AG04450 (cell line): ENCODE results near the gene LRP1B. TPM values are rescaled to one million over a fixed set of nuclear protein-coding genes. Genes with fewer than 3 reads are reported as not detected.

Experiments used
- CTCF ChIA-PET: fragments of 300-600, 350-600 bp; formaldehyde crosslinking; extraction: SDS; loops from one replicate; lab custom pipeline; 2022; ENCODE audit warnings: antibody characterized with exemption, inconsistent platforms; lab: Charles Lee
- POLR2A ChIA-PET: fragments of 350-600 bp; formaldehyde crosslinking; extraction: SDS; loops from one replicate; lab custom pipeline; 2021; ENCODE audit warnings: antibody characterized with exemption, inconsistent platforms; lab: Yijun Ruan, JAX
- DNase-seq: peaks from one replicate; pipeline ENCODE4 v3.0.0-alpha.2; 2011; ENCODE audit warnings: low read depth, low spot score
- H3K27ac ChIP-seq: one replicate; pipeline ENCODE4 v1.5.1; 2012; ENCODE audit warnings: low read depth, low read length, control low read depth
- H3K27me3 ChIP-seq: one replicate; pipeline ENCODE4 v1.6.0; 2012; ENCODE audit warnings: low read length; ENCODE audit not compliant: control insufficient read depth, insufficient read depth
- H3K4me3 ChIP-seq: 2 replicates; pipeline ENCODE4 v1.5.1; 2011; ENCODE audit warnings: mild to moderate bottlenecking, low read depth, low read length, control low read depth
- H3K9me3 ChIP-seq: 2 replicates; pipeline ENCODE4 v1.5.1; 2012; ENCODE audit warnings: low read length; ENCODE audit not compliant: control insufficient read depth, insufficient read depth
- CTCF ChIP-seq: IDR thresholded peaks from 2 replicates; pipeline ENCODE4 v1.5.1; 2011; ENCODE audit warnings: low read depth, low read length, control low read depth, inconsistent platforms
- polyA plus RNA-seq: library from polyadenylated mRNA; depleted of rRNA; stranded (reverse); fragments of >200 nt; gene quantifications from 2 replicates; pipeline ENCODE4 v1.2.3, GENCODE V29; 2011

The LRP1B gene
- polyA plus RNA-seq, 1 experiment, result 0.15 TPM

GRCh38 chr2:141570474-141571131, 560.2 kb downstream of the LRP1B start:
- ChIA-PET CTCF (no interaction called here), POLR2A (no interaction called here)
- Histone ChIP-seq H3K27ac (no peak overlapping the region), H3K27me3 (no peaks in the 10 kb centered on the region), H3K9me3 (no peaks in the 10 kb centered on the region), H3K4me3 (no peak overlapping the region)
- no peak for DNase-seq
- TF ChIP-seq CTCF, result no peak

GRCh38 chr2:141569941-141570340, 560.9 kb downstream of the LRP1B start:
- no peak for TF ChIP-seq CTCF
- ChIA-PET POLR2A (no interaction called here), CTCF (no interaction called here)
- DNase-seq, result no peak
- H3K4me3 ChIP-seq, result no peak overlapping the region
- no peak overlapping the region for H3K27ac ChIP-seq
- H3K27me3 ChIP-seq, result no peaks in the 10 kb centered on the region
- H3K9me3 ChIP-seq, result no peaks in the 10 kb centered on the region

DNA sequence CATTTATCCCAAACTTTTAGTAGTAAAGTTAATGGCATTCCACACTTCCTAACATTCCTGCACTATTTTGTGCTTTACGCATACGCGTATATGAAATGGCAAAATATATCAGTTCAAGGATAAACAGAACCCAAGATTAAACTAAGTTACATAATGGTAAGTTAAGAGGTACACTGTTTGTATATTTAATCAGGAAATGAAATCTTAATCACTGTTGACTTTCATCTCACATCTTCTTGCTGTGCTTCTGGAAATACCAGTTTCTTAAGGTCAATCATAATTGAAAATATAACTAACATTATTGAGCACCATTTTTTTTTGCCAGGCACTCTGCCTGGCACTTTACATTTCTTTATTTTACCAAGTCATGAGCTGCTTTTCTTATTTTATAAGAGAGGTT, 565.2 kb downstream of the LRP1B start:
- H3K4me3 ChIP-seq, result no peak overlapping the region
- no peak for DNase-seq
- POLR2A ChIA-PET, result no interaction called here
- no peak overlapping the region for H3K27ac ChIP-seq
- no peaks in the 10 kb centered on the region for H3K9me3 ChIP-seq
- TF ChIP-seq CTCF, result no peak
- H3K27me3 ChIP-seq, result no peaks in the 10 kb centered on the region
- CTCF ChIA-PET, result no interaction called here

DNA sequence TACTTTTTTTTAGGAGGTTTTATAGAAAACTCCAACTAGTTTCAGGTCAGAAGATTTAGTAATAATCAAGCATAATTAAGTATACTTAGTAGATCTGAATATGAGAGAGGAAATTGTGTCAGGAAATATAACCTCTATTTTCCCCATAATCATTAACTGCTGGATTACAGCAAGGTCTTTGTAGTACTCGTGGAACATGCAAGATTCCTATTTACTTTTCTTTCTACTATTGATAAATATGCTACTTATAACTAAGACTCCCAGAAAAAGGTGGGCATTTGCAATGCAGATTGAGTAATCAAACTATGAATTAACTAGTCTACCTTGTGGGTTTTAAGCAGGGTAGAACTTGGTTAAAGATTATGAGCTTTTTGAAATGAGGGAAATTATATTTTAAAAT, 570.1 kb downstream of the LRP1B start:
- no peak for DNase-seq
- Histone ChIP-seq H3K4me3 (no peak overlapping the region), H3K9me3 (no peaks in the 10 kb centered on the region), H3K27me3 (no peaks in the 10 kb centered on the region), H3K27ac (no peak overlapping the region)
- ChIA-PET POLR2A (no interaction called here), CTCF (no interaction called here)
- TF ChIP-seq CTCF, result no peak

DNA sequence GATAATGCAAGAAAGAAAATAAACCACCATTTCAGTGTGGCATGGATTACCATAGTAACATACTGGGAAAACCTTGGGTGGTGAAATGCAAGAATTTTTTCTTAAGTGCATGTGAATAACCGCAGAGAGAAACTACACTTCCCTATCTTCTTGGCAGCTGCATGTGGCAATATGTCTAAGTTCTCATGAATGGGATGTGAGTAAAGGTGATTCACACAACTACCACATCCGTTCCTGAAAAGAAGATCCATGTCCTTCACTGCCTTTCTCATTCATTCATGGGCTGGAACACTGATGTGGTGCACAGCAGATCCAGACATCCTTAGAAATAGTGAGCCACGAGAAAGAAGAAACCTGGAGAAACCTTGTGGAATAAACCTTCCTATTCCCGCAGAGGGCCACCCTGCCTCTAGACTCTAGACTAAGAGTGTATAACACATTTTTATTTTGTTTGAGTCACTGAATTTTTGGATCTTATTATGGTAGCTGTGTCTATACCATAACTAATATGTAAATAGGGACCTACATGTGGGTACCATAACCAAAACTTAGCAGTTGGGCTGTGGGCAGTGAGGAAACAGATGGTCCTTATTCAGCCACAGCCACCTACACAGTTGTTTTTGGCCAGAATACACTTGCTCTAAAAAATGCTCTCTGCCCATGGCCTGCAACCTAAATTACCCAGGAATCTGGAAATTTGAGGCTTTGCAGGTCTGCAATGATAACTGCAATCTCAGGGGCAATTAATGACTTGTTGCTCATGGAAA, 573.3 kb downstream of the LRP1B start:
- H3K27me3 ChIP-seq, result no peaks in the 10 kb centered on the region
- no peak overlapping the region for H3K4me3 ChIP-seq
- POLR2A ChIA-PET, result no interaction called here
- peak; percentile 83 for DNase-seq
- CTCF ChIA-PET, result no interaction called here
- TF ChIP-seq CTCF, result no peak
- H3K27ac ChIP-seq, result no peak overlapping the region
- H3K9me3 ChIP-seq, result no peaks in the 10 kb centered on the region
